Measurements from ENCODE around the gene DYSF.

DYSF gene

GRCh38 chr2:71473346-71474031 lies 20.1 kb downstream of the DYSF start:
- CTCF ChIA-PET, result interaction anchor here (0.6 kb wide), 1 partner anchor 580 kb away, joined by 4 read pairs; no protein-coding TSS in a partner anchor
- POLR2A ChIA-PET, result no interaction called here
- DNase-seq (ENCODE audit: extremely low spot score), result no peak
- TF ChIP-seq BHLHE40 (IDR thresholded peaks at IDR 0.05; ENCODE audit: borderline replicate concordance) (no peak), HDGF (IDR thresholded peaks at IDR 0.05; ENCODE audit: borderline replicate concordance) (no peak), TARDBP (IDR thresholded peaks at IDR 0.05) (no peak), ARNT (IDR thresholded peaks at IDR 0.05) (no peak), L3MBTL2 (conservative IDR thresholded peaks at IDR 0.05) (no peak), FOXK2 (IDR thresholded peaks at IDR 0.05) (no peak), FOXA1 (IDR thresholded peaks at IDR 0.05) (no peak), FOXM1 (IDR thresholded peaks at IDR 0.05; ENCODE audit: borderline replicate concordance) (no peak), ELF4 (IDR thresholded peaks at IDR 0.05) (no peak), LEF1 (IDR thresholded peaks at IDR 0.05; ENCODE audit: borderline replicate concordance) (no peak), SUZ12 (IDR thresholded peaks at IDR 0.05) (no peak), CTBP1 (IDR thresholded peaks at IDR 0.05; ENCODE audit: borderline replicate concordance) (no peak), NFRKB (IDR thresholded peaks at IDR 0.05) (no peak), ZNF384 (IDR thresholded peaks at IDR 0.05) (no peak), SP1 (IDR thresholded peaks at IDR 0.05) (no peak)
- TF ChIP-seq, protein P1, sequence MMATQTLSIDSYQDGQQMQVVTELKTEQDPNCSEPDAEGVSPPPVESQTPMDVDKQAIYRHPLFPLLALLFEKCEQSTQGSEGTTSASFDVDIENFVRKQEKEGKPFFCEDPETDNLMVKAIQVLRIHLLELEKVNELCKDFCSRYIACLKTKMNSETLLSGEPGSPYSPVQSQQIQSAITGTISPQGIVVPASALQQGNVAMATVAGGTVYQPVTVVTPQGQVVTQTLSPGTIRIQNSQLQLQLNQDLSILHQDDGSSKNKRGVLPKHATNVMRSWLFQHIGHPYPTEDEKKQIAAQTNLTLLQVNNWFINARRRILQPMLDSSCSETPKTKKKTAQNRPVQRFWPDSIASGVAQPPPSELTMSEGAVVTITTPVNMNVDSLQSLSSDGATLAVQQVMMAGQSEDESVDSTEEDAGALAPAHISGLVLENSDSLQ (IDR thresholded peaks at IDR 0.05), result no peak

GRCh38 chr2:71474116-71474743 lies 20.9 kb downstream of the DYSF start:
- DNase-seq (ENCODE audit: extremely low spot score), result no peak
- CTCF ChIA-PET, result no interaction called here
- POLR2A ChIA-PET, result no interaction called here
- TF ChIP-seq, protein P1 (IDR thresholded peaks at IDR 0.05), result no peak
- TF ChIP-seq FOXA1 (IDR thresholded peaks at IDR 0.05), result no peak
- no peak for TF ChIP-seq LEF1 (IDR thresholded peaks at IDR 0.05; ENCODE audit: borderline replicate concordance)
- no peak for TF ChIP-seq FOXM1 (IDR thresholded peaks at IDR 0.05; ENCODE audit: borderline replicate concordance)
- TF ChIP-seq L3MBTL2 (conservative IDR thresholded peaks at IDR 0.05), result no peak
- TF ChIP-seq BHLHE40 (IDR thresholded peaks at IDR 0.05; ENCODE audit: borderline replicate concordance), result no peak
- TF ChIP-seq ARNT (IDR thresholded peaks at IDR 0.05), result no peak
- TF ChIP-seq NFRKB (IDR thresholded peaks at IDR 0.05), result no peak
- no peak for TF ChIP-seq ZNF384 (IDR thresholded peaks at IDR 0.05)
- TF ChIP-seq SUZ12 (IDR thresholded peaks at IDR 0.05), result no peak
- no peak for TF ChIP-seq HDGF (IDR thresholded peaks at IDR 0.05; ENCODE audit: borderline replicate concordance)
- no peak for TF ChIP-seq CTBP1 (IDR thresholded peaks at IDR 0.05; ENCODE audit: borderline replicate concordance)
- no peak for TF ChIP-seq SP1 (IDR thresholded peaks at IDR 0.05)
- TF ChIP-seq ELF4 (IDR thresholded peaks at IDR 0.05), result no peak
- TF ChIP-seq FOXK2 (IDR thresholded peaks at IDR 0.05), result no peak
- TF ChIP-seq TARDBP (IDR thresholded peaks at IDR 0.05), result no peak

- DNase-seq (ENCODE audit: extremely low spot score), result no peak
- TF ChIP-seq FOXA1 (IDR thresholded peaks at IDR 0.05) (no peak), SP1 (IDR thresholded peaks at IDR 0.05) (no peak), LEF1 (IDR thresholded peaks at IDR 0.05; ENCODE audit: borderline replicate concordance) (no peak), ELF4 (IDR thresholded peaks at IDR 0.05) (no peak), HDGF (IDR thresholded peaks at IDR 0.05; ENCODE audit: borderline replicate concordance) (no peak), SUZ12 (IDR thresholded peaks at IDR 0.05) (no peak), TARDBP (IDR thresholded peaks at IDR 0.05) (no peak), FOXM1 (IDR thresholded peaks at IDR 0.05; ENCODE audit: borderline replicate concordance) (no peak), L3MBTL2 (conservative IDR thresholded peaks at IDR 0.05) (no peak), ZNF384 (IDR thresholded peaks at IDR 0.05) (no peak), FOXK2 (IDR thresholded peaks at IDR 0.05) (no peak), NFRKB (IDR thresholded peaks at IDR 0.05) (no peak), CTBP1 (IDR thresholded peaks at IDR 0.05; ENCODE audit: borderline replicate concordance) (no peak), ARNT (IDR thresholded peaks at IDR 0.05) (no peak), BHLHE40 (IDR thresholded peaks at IDR 0.05; ENCODE audit: borderline replicate concordance) (no peak)
- TF ChIP-seq, protein P1 (IDR thresholded peaks at IDR 0.05), result no peak
- POLR2A ChIA-PET, result no interaction called here
- CTCF ChIA-PET, result no interaction called here
Observed at GRCh38 chr2:71474744-71475397, 21.5 kb downstream of the DYSF start.

DNA sequence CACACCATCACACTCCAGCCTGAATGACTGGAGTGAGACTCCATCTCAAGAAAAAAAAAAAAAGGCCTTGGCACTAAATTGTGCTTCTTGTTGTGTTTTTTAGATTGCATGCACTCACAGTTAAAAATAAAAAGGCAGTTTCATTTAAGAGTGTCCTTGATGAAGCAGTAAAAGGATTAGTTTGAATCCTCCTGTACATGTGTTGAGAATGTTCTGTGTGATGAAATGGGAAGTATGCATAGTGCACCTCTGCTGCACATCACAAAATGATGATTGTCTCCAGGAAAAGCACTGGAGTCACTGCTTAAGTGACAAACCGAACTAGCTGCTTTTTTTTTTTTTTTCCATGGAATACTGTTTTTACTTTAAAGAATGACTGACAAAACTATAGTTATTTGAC lies 23.1 kb downstream of the DYSF start:
- POLR2A ChIA-PET, result no interaction called here
- DNase-seq (ENCODE audit: extremely low spot score), result no peak
- TF ChIP-seq TARDBP (IDR thresholded peaks at IDR 0.05) (no peak), SUZ12 (IDR thresholded peaks at IDR 0.05) (no peak), ARNT (IDR thresholded peaks at IDR 0.05) (no peak), LEF1 (IDR thresholded peaks at IDR 0.05; ENCODE audit: borderline replicate concordance) (no peak), NFRKB (IDR thresholded peaks at IDR 0.05) (no peak), BHLHE40 (IDR thresholded peaks at IDR 0.05; ENCODE audit: borderline replicate concordance) (no peak), FOXK2 (IDR thresholded peaks at IDR 0.05) (no peak)
- TF ChIP-seq, protein P1 (IDR thresholded peaks at IDR 0.05), result no peak
- CTCF ChIA-PET, result no interaction called here
